ENCODE results near the gene PPARA.

DNA sequence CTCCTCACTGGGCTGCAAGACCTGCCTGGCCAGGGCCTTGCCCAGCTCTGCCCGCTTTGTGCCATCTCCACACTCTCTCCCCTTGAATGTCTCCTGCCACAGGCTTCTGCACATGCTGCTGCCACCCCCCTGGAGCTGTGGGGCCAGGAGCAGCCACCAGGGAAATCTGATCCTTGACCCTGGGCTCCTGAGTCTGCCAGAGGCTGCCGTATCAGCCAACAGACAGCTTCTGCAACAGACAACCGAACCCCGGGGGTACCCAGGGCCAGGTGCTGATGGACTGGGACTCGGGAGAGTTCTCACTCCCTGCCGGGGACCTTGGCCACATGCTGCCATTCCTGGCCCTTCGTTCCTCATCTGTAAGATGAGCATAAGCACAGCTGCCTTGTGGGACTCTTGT, 3.3 kb upstream of the PPARA start:
- TF ChIP-seq, protein P1, sequence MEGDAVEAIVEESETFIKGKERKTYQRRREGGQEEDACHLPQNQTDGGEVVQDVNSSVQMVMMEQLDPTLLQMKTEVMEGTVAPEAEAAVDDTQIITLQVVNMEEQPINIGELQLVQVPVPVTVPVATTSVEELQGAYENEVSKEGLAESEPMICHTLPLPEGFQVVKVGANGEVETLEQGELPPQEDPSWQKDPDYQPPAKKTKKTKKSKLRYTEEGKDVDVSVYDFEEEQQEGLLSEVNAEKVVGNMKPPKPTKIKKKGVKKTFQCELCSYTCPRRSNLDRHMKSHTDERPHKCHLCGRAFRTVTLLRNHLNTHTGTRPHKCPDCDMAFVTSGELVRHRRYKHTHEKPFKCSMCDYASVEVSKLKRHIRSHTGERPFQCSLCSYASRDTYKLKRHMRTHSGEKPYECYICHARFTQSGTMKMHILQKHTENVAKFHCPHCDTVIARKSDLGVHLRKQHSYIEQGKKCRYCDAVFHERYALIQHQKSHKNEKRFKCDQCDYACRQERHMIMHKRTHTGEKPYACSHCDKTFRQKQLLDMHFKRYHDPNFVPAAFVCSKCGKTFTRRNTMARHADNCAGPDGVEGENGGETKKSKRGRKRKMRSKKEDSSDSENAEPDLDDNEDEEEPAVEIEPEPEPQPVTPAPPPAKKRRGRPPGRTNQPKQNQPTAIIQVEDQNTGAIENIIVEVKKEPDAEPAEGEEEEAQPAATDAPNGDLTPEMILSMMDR (IDR thresholded peaks at IDR 0.05) = no peak
- TF ChIP-seq POLR2A (IDR thresholded peaks at IDR 0.05) (no peak), POLR2AphosphoS5 (IDR thresholded peaks at IDR 0.05) (no peak)
